Common myeloid progenitor, CD34-positive (primary cell): Measurements from ENCODE around the gene EEFSEC.
A peak's percentile ranks its signal among the peaks of the same experiment; 100 is the strongest.

ENCODE experiments used
- CTCF ChIA-PET: fragments of 350-600 bp; sonication (Branson Sonifier 250); formaldehyde crosslinking; loops from one replicate; lab custom pipeline; 2021; ENCODE audit warnings: antibody characterized with exemption; lab: Charles Lee
- POLR2A ChIA-PET: fragments of 350-600 bp; sonication (Branson Sonifier 250); formaldehyde crosslinking; loops from one replicate; lab custom pipeline; 2021; ENCODE audit warnings: antibody characterized with exemption; lab: Charles Lee
- DNase-seq, 3 donors: peaks; one replicate each; pipeline versions ENCODE4 v3.0.0 to v3.0.0-alpha.2; 2013
- H3K27ac ChIP-seq, 2 experiments: 1 replicate in 1 of 2; 2 replicates in 1 of 2; pipeline ENCODE4 v1.7.0; 2013; ENCODE audit warnings: inconsistent platforms in 2 of 2, low read length in 2 of 2, mild to moderate bottlenecking in 2 of 2, low read depth in 1 of 2, moderate library complexity in 1 of 2; ENCODE audit not compliant: severe bottlenecking in 2 of 2, insufficient read depth in 1 of 2, poor library complexity in 1 of 2
- H3K27me3 ChIP-seq, 5 experiments: replicated peaks in 2 of 5; 1 replicate in 3 of 5; 2 replicates in 2 of 5; pipeline versions ENCODE4 v1.6.1 to v1.7.0; 2013; ENCODE audit warnings: low read length in 4 of 5, mild to moderate bottlenecking in 2 of 5, moderate library complexity in 2 of 5, inconsistent platforms in 1 of 5; ENCODE audit not compliant: insufficient read depth in 5 of 5, control insufficient read depth in 4 of 5
- H3K36me3 ChIP-seq, 4 experiments: 1 replicate in 2 of 4; 2 replicates in 2 of 4; pipeline versions ENCODE4 v1.6.1 to v1.7.0; 2013; ENCODE audit warnings: low read length in 3 of 4, control low read depth in 1 of 4, mild to moderate bottlenecking in 1 of 4; ENCODE audit not compliant: control insufficient read depth in 4 of 4, insufficient read depth in 4 of 4
- H3K4me1 ChIP-seq, 4 experiments: 1 replicate in 3 of 4; 2 replicates in 1 of 4; pipeline versions ENCODE4 v1.6.1 to v1.7.1; 2013; ENCODE audit warnings: low read length in 3 of 4, mild to moderate bottlenecking in 3 of 4, control low read depth in 1 of 4, inconsistent platforms in 1 of 4, moderate library complexity in 1 of 4; ENCODE audit not compliant: control insufficient read depth in 4 of 4, insufficient read depth in 4 of 4; ENCODE audit errors: control extremely low read depth in 1 of 4
- H3K4me3 ChIP-seq, 7 experiments: 1 replicate in 4 of 7; 2 replicates in 3 of 7; pipeline versions ENCODE4 v1.5.1 to v1.7.0; 2013; ENCODE audit warnings: mild to moderate bottlenecking in 7 of 7, low read length in 6 of 7, moderate library complexity in 6 of 7, inconsistent platforms in 2 of 7, low read depth in 2 of 7, control low read depth in 1 of 7; ENCODE audit not compliant: insufficient read depth in 4 of 7, control insufficient read depth in 1 of 7; ENCODE audit errors: extremely low read depth in 1 of 7
- H3K9me3 ChIP-seq, 5 experiments: 1 replicate in 4 of 5; 2 replicates in 1 of 5; pipeline versions ENCODE4 v1.6.1 to v1.7.1; 2013; ENCODE audit warnings: low read length in 4 of 5, mild to moderate bottlenecking in 2 of 5, inconsistent platforms in 1 of 5, low read depth in 1 of 5, moderate library complexity in 1 of 5; ENCODE audit not compliant: control insufficient read depth in 4 of 5, insufficient read depth in 2 of 5; ENCODE audit errors: control extremely low read depth in 1 of 5
- WGBS: methylation state at CpG from one replicate; pipeline ENCODE4 v1.1.5; 2013; ENCODE audit not compliant: insufficient coverage; 5-methylcytosine and 5-hydroxymethylcytosine counted together

EEFSEC gene

GRCh38 chr3:128410669-128411573 lies 257.6 kb downstream of the EEFSEC start:
- POLR2A ChIA-PET: no interaction called here
- Histone ChIP-seq H3K9me3 (no peaks in the 10 kb centered on the region), H3K4me1 (no peaks in the 10 kb centered on the region), H3K27me3 (no peaks in the 10 kb centered on the region), H3K36me3 (peaks cover 0 to 4% (median 0%) of the 10 kb centered on the region in 4 experiments), H3K27ac (peak overlapping the region in 1 of 2 experiments; percentile 61), H3K4me3 (no peak overlapping the region)
- CTCF ChIA-PET: interaction anchor here (0.6 kb wide), 1 partner anchor 15 kb away, joined by 3 read pairs; no protein-coding TSS in a partner anchor
- WGBS: 98% methylated on average over 20 of the region's 29 CpGs
- DNase-seq: no peak

- no peaks in the 10 kb centered on the region for H3K4me1 ChIP-seq
- ChIA-PET CTCF (no interaction called here), POLR2A (no interaction called here)
- WGBS: 91% methylated on average over 18 of the region's 18 CpGs
- H3K9me3 ChIP-seq: no peaks in the 10 kb centered on the region
- DNase-seq: no peak
- no peaks in the 10 kb centered on the region for H3K27me3 ChIP-seq
- H3K27ac ChIP-seq: no peak overlapping the region
- H3K36me3 ChIP-seq: peaks cover 0 to 4% (median 0%) of the 10 kb centered on the region in 4 experiments
- no peak overlapping the region for H3K4me3 ChIP-seq
Observed at GRCh38 chr3:128411574-128412064, 258.3 kb downstream of the EEFSEC start.

GRCh38 chr3:128412180-128413002 lies 259.1 kb downstream of the EEFSEC start:
- POLR2A ChIA-PET: no interaction called here
- WGBS: 97% methylated on average over 13 of the region's 15 CpGs

DNA sequence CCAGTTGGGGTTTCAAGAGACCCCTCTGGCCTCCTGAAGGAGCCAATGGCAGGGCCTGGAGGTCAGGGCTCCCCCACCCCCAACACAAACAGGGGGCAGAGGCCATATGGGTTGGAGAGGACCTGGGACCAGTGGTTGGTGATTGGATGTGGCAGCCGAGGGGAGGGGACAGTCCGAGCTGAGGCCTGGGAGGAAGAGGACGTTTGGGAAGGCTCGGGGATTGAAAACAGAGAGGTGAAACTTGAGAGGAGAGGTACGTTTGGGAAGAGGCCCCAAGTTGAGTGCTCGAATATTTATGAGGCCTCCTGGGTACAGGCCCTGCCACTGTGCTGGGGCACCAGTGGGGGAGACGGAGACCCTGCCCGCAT lies 259.7 kb downstream of the EEFSEC start:
- Histone ChIP-seq H3K4me3 (no peak overlapping the region), H3K27ac (no peak overlapping the region), H3K4me1 (no peaks in the 10 kb centered on the region), H3K27me3 (no peaks in the 10 kb centered on the region), H3K9me3 (no peaks in the 10 kb centered on the region), H3K36me3 (peaks cover 0 to 4% (median 0%) of the 10 kb centered on the region in 4 experiments)
- no peak for DNase-seq
- WGBS: 94% methylated on average over 8 of the region's 8 CpGs
- POLR2A ChIA-PET: no interaction called here
- CTCF ChIA-PET: no interaction called here

More at GRCh38 chr3:128412180-128413002, 259.1 kb downstream of the EEFSEC start:
- CTCF ChIA-PET: no interaction called here
- Histone ChIP-seq H3K4me1 (no peaks in the 10 kb centered on the region), H3K36me3 (peaks cover 0 to 4% (median 0%) of the 10 kb centered on the region in 4 experiments), H3K9me3 (no peaks in the 10 kb centered on the region), H3K27me3 (no peaks in the 10 kb centered on the region), H3K4me3 (no peak overlapping the region), H3K27ac (no peak overlapping the region)
- DNase-seq: no peak

DNA sequence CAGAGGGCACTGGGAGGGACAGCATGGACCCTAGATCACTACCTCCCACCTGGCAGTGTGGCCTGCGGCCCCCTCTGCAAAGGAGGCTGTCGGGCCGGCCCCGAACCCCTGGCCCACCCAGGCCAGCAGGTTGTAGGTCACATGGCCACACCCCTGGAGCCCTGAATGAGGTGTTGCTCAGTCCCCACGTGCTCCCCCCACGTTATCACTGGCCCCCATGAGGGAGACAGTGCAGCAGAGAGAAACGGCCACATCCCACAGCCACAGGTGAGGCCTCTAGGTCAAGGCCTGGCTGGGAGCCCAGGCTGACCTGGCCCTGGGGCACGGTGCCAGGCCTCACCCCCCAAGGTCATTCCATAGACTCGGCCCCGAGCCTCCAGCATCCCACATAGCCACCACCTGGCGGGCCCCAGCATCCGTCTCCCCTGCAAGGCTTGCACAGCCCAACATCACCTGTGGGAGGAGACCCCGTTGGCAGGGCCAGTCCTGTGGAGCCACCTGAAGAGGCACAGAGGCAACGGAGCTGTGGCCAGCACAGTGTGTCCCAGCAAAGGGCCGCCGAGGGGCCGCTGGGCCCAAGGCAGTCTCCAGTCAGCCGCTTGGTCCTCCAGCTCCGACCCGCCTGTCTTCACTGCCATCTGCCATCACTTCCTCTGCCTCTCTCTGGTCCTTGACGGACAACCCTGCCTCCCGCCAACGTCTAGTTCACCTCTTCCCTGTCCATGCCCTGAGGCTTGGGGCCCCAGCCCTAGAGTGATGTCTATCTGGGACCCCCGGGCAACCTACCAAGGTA lies 260.3 kb downstream of the EEFSEC start:
- no peaks in the 10 kb centered on the region for H3K36me3 ChIP-seq
- POLR2A ChIA-PET: no interaction called here
- H3K4me3 ChIP-seq: no peak overlapping the region
- 98% methylated on average over 23 of the region's 24 CpGs for WGBS
- H3K27me3 ChIP-seq: no peaks in the 10 kb centered on the region
- no peaks in the 10 kb centered on the region for H3K9me3 ChIP-seq
- DNase-seq: no peak
- H3K27ac ChIP-seq: peak overlapping the region in 1 of 2 experiments; percentile 14
- no peaks in the 10 kb centered on the region for H3K4me1 ChIP-seq
- CTCF ChIA-PET: interaction anchor here (1.3 kb wide), 1 partner anchor 51 kb away, joined by 3 read pairs; no protein-coding TSS in a partner anchor

DNA sequence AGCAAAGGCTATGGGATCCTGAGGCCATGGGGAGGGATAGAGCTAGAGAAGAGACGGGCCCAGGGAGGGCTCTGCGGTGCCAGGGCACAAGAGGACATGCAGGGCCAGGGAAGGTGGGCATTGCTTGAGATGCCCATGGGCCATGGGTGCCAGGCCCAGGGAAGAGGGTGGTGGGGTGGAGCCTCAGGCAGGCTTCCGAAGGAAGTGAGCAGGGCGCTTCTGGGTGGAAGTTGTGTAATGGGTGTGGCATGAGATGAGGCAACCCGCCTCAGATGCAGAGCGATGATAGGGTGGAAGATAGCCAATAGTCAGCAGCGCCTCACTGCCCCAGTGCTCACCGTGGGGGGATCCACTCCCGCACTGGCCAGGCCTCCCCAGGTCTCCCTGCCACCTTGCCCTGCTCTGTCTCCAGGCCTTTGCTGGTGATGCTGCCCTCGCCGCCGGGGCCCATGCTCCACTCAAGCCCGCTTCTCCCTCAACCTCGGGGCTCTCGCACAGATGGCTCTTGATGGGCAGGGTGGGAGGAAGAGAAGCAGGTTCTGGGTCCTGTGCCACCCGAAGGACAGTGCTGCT lies 262.0 kb downstream of the EEFSEC start:
- CTCF ChIA-PET: interaction anchor here (1.3 kb wide), 1 partner anchor 49 kb away, joined by 3 read pairs; no protein-coding TSS in a partner anchor
- Histone ChIP-seq H3K4me3 (no peak overlapping the region), H3K27me3 (no peaks in the 10 kb centered on the region)

More for the DNA sequence above, 262.0 kb downstream of the EEFSEC start:
- H3K36me3 ChIP-seq: no peaks in the 10 kb centered on the region
- no peak for DNase-seq
- H3K9me3 ChIP-seq: peaks cover 0 to 4% (median 0%) of the 10 kb centered on the region in 5 experiments
- H3K4me1 ChIP-seq: no peaks in the 10 kb centered on the region
- POLR2A ChIA-PET: no interaction called here
- 98% methylated on average over 12 of the region's 16 CpGs for WGBS
- H3K27ac ChIP-seq: peak overlapping the region in 1 of 2 experiments; percentile 69
